GM12875 (cell line): ENCODE results near the gene WNT7A.

ENCODE experiments used
- H3K4me3 ChIP-seq: one replicate; pipeline ENCODE4 v1.5.1; 2011; ENCODE audit warnings: low read depth, low read length, control low read depth
- TF ChIP-seq, protein P1 (sequence below): IDR thresholded peaks from 2 replicates; pipeline ENCODE4 v1.5.1; 2011; ENCODE audit warnings: low read depth, mild to moderate bottlenecking, control low read depth, inconsistent platforms, low read length, moderate library complexity, borderline replicate concordance; ENCODE audit not compliant: insufficient read depth

The WNT7A gene

DNA sequence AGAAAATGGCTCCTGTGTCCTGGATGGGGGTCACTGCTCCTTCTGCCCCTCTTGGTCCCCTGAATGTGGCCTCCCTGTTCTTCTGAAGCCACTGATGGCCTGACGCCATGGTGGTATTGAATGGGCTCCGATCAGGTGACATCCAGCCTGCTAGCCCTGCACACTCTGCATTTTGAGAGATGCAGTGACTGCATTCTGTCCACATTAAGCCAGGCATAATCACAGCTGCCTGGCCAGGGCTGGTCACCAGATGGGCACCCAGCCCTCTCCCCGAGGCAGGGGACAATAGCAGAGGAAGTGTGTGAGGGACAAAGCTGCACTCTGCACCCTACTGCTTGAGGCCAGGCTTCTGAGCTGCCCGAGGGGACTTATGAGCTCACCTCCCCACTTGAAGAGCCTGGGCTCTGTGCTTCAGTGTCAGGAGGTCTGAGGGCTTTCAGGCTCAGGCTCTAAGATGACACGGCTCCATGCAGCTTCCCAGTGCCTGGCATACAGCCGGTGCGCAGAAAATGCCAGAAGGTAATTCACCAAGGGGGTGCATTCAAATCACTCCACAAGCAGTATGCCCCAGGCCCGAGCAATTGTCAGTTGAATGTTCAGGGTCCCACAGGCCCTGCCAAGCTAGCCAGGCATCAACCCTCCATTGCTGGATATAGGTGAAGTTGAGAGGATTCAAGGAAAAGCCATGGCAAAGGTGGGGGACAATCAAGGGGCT is 56.8 kb downstream of the WNT7A start:
- no peak overlapping the region for H3K4me3 ChIP-seq
- TF ChIP-seq, protein P1, sequence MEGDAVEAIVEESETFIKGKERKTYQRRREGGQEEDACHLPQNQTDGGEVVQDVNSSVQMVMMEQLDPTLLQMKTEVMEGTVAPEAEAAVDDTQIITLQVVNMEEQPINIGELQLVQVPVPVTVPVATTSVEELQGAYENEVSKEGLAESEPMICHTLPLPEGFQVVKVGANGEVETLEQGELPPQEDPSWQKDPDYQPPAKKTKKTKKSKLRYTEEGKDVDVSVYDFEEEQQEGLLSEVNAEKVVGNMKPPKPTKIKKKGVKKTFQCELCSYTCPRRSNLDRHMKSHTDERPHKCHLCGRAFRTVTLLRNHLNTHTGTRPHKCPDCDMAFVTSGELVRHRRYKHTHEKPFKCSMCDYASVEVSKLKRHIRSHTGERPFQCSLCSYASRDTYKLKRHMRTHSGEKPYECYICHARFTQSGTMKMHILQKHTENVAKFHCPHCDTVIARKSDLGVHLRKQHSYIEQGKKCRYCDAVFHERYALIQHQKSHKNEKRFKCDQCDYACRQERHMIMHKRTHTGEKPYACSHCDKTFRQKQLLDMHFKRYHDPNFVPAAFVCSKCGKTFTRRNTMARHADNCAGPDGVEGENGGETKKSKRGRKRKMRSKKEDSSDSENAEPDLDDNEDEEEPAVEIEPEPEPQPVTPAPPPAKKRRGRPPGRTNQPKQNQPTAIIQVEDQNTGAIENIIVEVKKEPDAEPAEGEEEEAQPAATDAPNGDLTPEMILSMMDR, result no peak

DNA sequence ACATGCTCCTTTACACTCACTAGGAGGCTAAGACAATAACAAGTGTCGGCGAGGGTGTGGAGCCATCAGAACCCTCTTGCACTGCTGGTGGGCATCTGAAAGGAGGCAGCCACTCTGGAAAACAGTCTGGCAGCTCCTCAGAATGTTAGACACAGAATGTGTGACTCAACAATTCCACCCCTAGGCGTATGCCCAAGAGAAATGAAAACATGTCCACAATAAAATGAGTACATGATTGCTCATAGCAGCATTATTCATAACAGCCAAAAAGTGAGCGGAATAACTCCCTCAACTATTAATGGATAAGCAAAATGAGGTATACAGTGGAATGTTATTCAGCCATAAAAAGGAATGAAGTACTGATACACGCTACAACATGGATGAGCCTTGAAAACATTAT is 57.8 kb downstream of the WNT7A start:
- H3K4me3 ChIP-seq, result no peak overlapping the region
- TF ChIP-seq, protein P1, result no peak

DNA sequence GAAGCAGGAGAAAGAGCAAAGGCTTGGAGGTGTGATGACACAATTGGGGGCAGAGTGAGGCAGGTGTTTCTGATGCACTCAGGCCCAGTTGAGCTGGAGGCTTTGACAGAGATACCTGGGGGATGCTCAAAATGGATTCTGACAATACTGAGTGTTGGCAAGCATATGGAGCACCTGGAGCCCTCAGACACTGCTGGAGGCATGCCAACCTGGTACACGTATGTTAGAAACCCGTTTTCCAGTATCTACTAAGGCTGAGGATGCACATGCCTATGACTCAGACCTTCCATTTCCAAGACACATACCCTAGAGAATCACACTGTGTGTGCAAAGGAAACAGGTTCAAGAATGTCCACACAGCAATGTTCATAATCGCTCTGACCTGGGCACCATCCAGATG is 58.7 kb downstream of the WNT7A start:
- TF ChIP-seq, protein P1, result no peak
- H3K4me3 ChIP-seq, result no peak overlapping the region

DNA sequence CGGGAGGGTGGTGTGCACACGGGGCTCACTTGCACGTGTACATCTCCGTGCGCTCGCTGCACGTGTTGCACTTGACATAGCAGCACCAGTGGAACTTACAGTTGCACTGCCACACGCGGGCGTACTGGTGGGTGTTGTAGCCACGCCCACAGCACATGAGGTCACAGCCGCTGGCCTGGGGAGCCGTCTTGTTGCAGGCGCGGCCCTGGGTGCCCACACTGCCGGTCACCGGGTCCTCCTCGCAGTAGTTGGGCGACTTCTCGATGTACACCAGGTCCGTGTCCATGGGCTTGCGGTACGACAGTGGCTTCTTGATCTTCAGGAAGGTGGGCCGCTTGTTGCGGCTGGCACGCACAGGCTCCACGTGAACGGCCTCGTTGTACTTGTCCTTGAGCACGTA is 61.0 kb downstream of the WNT7A start:
- H3K4me3 ChIP-seq, result no peak overlapping the region
- TF ChIP-seq, protein P1, result no peak

DNA sequence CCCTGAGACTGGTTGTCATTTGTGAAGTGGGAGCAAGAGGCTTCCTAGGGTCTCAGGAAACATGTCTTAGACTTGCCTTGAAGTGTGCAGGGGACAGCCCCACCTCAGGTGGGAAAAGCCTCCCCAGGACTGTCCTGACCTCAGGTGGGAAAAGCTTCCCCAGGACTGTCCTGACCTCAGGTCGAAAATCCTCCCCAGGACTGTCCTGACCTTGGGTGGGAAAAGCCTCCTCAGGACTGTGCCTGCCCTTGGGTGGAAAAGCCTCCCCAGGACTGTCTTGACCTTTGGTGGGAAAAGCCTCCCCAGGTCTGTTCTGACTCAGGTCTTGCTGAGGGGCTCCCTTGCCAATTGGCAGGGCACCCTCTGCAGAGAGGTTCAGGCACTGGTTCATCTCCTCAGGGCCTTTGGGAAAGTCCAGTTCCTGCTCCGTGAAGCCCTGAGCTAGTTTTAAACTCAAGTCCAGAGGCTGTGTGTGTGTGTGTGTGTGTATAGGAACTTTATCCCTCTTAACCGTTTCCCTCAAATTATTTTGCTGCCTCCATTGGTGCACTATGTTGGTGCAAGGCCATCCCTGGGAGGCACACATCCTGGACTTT is 64.7 kb downstream of the WNT7A start:
- TF ChIP-seq, protein P1, result no peak

DNA sequence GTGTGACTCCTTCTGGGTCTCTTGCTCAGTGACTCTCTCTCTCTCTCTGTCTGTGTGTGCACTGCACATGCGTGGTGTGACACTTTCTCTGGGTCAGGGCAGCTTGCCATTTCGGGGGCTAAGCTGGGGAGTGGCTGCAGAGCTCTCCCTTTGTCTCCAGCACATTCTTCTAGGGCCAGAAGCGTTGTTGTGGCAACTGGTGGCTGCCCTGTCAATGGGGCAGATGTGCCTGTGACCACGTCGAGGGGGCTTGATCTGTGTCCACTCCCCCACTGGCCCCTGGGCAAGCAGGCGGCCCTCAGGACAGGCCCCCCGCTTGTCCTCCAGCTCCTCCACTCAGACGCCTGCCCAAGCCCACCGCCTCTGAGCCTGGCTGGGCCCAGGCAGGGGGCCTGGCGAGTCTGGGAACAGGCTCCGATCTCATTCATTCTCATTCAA is 67.8 kb downstream of the WNT7A start:
- TF ChIP-seq, protein P1, result no peak

More for the DNA sequence above, 64.7 kb downstream of the WNT7A start:
- no peak overlapping the region for H3K4me3 ChIP-seq

DNA sequence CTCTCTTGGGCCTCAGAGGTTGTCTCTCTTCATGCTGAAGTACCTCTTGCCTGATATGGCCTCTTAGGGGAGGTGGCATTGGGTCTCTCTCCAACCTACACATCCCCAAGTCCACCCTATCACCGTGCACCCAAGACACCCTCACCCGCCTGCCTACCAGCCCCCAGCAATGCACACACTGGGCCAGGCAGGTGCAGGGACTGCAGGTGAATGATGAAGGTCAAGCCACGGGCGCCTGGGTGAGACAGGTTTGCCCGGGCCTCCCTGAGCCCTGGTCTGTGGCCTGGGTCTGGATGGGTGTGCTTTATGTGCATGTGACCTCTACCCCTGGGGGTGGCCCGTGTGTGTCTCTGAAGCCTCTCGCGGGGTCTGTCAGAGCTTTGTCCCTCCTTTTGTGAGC is 68.3 kb downstream of the WNT7A start:
- H3K4me3 ChIP-seq, result no peak overlapping the region
- TF ChIP-seq, protein P1, result no peak

More for the DNA sequence above, 67.8 kb downstream of the WNT7A start:
- no peak overlapping the region for H3K4me3 ChIP-seq
